Measurements from ENCODE around the gene GALNT14.

DNA sequence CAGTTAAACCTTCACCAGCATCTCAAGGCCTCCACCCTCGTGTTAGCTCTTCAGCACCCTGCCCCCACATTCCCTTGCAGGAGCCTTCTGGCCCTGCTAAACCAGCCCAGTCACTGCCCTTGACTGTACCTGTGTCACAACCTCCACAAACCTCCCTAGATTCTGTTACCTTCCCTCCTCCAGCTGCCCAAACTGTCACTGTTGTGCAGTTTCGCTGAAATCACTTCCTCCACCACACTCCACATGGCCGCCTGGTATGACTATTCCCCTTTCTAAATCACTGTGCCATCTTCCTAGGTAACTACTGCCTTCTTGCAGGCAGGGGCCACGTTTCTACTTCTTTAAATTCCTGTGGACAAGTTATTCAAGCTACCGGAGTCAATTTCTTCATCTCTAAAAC is 160.2 kb downstream of the GALNT14 start:
- TF ChIP-seq POLR2A (IDR thresholded peaks at IDR 0.05; ENCODE audit: low read length) (no peak), GATA1 (IDR thresholded peaks at IDR 0.05; ENCODE audit: low read depth, low read length) (no peak)

Measured in erythroblast (primary cell).